Head of caudate nucleus (tissue), 42 donors: ENCODE results near the gene RAB15.

Experiments
- DNase-seq, 42 donors: peaks; one replicate each; pipeline versions ENCODE4 v3.0.0 to v3.0.0-alpha.2; 2020 to 2021; ENCODE audit warnings: mixed read lengths in 7 of 42
- intact Hi-C: fragments of 100-400 bp; cut with DNase I; formaldehyde crosslinking; loops from one replicate; pipeline ENCODE4 v1.15.0; 2022

Gene RAB15

DNA sequence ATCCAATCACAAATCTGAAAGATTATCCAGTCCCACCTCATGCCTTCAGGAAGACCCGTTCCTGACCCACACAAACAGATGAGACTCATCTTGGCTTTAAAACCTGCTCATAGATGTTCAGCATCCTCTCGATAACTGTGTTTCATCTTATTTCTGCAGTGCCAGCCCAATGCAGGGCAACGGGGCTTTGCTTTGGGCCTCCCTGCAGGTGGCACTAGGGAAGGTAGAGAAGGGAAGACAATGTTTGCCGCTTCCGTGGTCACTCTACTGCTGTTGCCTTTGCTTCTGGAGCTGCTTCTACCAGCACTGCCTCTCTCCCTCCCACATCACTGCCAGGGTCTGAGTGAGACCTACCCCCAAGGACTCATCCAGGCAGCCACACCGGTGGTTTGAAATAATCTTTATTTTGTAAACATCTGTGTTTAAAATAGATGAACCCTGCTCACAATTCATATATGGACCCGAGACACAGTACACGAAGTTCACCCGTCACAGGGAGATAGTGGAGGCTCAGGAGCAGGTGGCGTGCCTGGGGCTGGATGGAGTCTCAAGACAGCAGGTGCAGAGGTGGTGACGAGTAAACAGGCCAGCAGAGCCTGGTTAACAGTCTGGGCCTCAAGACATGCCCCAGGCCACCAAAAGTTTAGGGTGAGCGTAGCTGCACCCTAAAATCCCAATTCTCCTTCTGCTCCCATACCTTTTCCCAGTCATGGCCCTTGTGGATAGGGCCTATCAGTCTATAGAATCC lies 26.5 kb downstream of the RAB15 start:
- intact Hi-C loops: no loop called here
- peak in 2 of 42 donors; percentile 13 to 23 for DNase-seq

DNA sequence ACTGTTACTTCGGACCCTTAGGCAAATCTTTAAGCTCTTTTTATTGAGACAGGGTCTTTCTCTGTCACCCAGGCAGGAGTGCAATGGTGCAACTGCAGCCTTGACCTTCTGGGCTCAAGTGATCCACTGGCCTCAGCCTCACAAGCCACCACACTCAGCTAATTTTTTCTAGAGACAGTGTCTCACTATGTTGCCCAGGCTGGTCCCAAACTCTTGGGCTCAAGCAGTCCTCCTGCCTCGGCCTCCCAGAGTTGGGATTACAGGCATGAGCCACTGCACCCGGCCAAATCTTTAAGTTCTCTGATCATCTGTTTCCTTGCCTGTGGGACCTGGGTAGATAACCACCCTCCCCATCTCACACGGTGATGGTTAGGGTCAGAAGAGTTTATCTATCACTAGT lies 27.3 kb downstream of the RAB15 start:
- intact Hi-C loops: no loop called here
- peak in 2 of 42 donors; percentile 10 to 21 for DNase-seq

DNA sequence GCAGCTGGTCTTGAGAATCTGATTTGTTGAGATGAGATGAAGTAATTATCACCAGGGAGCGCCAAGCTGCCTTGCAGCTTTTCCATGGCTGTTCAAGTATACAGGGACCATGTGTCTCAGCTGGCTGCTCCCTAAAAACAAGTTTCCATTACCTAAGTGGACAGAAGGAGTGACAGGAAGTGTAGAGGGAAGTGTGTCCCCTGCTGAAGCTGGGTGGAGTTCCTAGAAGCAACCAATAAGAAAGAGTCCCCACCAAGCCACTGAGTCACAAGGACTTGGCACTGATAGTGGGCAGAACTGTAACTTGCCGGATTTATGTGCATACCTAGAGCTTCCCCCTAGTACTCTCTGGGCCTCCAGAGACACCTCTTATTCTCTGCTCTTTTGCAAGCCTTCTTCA lies 28.1 kb downstream of the RAB15 start:
- intact Hi-C loops: no loop called here
- peak in 2 of 42 donors; percentile 8 to 19 for DNase-seq

DNA sequence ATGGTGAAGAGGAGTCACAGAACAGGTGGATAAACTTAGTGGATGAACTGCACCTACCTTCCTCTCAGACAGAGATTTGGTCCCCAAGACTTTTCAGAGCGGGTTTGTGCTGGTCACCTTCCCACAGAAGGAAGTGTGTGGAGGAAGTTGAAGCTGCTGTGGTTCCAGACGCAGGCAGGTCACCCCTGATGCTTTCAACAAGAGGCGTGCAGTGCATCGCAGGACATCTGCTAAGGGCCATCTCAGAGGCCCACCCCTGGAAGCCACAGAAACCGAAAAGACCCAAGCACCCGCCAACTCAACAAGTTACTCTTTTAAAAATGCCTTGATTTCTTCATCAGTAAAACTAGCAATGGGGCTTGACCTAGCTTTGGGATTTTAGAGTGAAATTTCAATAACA lies 28.6 kb downstream of the RAB15 start:
- peak in 2 of 42 donors; percentile 11 to 14 for DNase-seq
- intact Hi-C loops: no loop called here

DNA sequence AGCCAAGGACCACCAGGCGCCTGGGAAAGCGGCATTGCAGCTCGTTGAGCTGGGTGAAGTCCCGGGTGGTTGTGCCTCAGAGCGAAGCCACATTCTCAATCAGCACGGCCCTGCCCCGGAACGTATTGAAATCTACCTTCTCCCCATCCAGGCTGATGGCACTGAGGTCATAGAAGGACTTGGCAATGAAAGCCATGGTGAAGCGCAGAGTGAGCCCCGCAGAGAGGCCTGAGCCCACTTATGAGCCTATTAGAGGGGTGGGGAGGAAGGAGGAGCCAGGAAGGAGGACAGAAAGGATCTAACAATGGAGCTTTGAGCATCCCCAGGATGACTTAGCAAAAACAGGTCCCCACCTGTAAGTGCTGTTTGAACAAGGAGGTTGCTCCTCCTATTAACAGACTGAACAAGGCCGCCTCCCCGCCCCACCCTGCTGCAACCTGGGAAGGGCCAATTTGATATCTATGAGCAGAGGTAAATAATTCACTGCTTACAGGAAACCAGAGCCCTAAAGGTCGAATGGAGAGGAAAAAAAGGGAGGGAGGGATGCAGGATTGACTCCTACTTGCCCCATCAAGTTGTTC lies 29.5 kb downstream of the RAB15 start, which contains the start of gene GPX2:
TSS of gene GPX2 (minus strand) at position 215 of the 581 bp plus-strand sequence. CDS start at position 196, 19 bp downstream.
- peak in 2 of 42 donors; percentile 14 to 19 for DNase-seq
- intact Hi-C loops: no loop called here

DNA sequence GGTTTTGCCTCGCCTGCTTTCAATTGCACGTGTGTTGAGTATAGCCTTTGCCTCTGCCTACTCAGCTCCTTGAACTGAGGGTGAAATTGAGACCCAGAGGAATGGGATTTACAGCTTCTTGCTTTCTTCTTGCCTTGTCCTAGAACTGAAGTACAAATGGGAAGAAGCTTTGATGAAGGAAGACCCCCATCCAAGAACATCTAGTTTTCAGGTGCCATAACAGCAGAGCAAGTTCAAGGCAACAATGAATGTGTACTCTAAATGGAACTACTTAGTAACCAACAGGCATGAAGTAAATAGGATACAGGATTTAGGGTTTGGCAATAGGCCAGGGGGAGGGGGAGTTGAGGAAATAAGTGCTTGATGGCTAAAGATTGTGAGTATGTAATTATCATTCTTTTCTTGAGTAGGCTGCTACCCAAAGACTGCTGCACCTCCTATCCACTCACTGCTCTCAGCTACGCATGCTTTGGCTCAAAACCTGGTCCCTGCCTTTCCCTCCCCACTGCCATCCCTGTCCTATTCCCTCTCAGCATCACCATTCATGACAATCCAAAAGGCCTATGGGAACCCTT lies 31.7 kb downstream of the RAB15 start:
- intact Hi-C loops: no loop called here
- DNase-seq: no peak

DNA sequence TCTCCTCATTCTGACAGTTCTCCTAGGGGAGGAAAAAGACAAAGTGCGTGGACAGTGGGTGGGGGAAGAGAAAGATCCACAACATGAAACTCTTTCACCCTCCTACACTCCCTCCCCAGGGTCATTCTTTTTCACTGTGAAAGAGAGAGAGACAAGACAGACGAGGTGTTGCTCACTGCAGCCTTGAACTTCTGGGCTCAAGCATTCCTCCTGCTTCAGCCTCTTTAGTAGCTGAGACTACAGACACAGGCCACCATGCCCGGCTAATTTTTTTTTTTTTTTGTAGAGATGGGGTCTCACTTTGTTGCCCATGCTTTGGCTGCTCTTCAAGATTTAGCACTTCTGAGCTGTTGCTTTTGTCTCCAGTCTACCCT lies 32.3 kb downstream of the RAB15 start:
- DNase-seq: no peak
- intact Hi-C loops: no loop called here

DNA sequence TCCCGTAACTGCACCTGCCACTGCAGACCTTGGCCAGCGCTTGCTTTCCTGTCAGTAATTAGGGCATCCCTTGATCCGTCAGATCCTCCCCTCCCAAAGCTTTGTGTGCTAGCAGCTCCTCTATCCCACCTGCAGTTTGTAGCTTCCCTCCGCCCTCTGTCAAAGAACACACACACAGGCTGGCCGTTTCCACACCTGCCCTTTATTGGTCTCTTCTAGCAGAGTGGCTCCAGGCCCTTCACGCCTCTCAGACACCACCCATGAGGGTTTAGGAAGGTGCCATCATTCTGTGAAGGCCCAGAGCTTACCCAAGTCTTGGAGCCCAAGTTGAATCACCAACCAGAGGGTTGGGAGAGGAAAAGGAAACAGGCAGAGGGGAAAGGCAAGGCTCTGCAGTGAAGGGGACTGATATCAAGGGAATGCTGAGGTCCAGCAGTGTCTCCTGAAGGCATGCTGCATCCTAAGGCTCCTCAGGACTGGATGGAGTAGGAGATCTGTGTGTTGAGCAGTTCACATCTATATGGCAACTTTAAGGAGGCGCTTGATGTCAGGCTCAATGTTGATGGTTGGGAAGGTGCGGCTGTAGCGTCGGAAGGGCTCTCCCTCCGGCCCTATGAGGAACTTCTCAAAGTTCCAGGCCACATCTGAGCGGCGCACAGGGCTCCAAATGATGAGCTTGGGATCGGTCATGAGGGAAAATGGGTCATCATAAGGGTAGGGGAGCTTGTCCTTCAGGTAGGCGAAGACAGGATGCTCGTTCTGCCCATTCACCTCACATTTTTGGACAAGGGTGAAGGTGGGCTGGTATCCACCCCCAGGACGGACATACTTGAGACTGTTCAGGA lies 32.9 kb downstream of the RAB15 start:
- intact Hi-C loops: no loop called here
- no peak for DNase-seq

DNA sequence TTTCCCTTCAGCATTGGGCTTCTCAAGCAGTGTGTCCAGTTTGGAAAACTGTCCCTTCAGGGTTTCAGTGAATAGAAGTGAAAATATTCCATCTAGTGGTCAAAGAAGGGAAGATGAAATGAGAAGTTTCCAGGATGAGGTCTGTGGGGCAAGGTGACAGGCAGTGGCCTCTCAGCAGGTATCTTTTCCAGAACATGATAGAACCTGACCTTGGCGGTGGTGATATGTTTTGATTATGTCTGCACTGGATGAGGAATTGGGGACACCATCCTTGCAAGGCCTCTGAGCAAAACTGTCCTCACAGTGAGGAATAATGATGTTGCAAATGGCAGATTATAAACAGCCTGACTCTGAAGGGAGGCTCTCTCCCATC lies 34.3 kb downstream of the RAB15 start:
- peak in 1 of 42 donors; percentile 11 for DNase-seq
- intact Hi-C loops: no loop called here

DNA sequence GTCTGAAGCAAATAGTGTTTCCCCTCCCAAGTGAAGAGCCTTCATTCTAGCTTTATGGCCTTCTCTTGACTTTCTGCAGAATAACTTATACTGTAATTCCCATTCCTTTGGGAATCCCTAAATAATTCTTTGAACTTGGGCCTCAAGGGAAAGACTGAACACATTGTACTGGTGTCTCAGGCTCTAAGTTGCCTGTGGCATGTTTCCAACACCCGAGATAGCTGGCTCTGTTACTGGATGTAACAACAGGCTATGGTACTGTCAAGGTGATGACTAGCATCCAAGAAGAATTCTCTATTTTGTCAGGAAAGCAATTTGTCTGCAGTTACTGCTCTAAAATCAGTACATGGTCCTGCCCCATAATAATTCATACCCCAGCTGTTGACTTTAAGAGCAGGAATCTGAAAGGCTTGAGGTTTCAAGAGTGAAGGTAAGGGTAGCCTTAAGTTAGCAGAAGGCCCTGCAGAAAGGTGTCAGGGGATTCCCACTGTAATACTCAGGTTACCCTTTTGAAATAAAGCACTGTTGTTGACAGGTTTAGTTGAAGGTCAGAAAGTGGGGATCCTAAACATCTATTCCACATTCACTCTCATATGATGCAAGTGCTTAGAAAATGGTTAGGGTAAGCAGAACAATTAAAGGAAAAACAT lies 34.8 kb downstream of the RAB15 start:
- no peak for DNase-seq
- intact Hi-C loops: no loop called here

DNA sequence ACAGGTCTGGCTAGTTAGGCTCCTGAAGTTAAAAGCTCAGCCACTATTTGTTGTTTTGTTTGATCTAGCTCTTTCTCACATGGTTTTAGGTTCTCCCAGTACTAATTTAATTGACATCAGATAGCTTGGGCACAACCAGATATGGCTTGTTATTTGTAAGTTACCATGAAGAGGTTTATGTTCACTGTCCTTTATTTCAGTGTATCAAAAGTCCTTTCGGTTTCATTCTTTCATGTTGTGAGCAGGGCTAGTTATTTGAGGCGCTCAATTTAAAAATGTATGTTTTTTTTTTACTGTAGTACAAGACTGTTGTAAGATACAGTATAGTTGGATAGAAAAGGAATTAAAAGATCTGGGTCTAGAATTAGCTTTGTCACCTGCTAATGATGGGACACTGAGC lies 36.6 kb downstream of the RAB15 start:
- intact Hi-C loops: no loop called here

DNA sequence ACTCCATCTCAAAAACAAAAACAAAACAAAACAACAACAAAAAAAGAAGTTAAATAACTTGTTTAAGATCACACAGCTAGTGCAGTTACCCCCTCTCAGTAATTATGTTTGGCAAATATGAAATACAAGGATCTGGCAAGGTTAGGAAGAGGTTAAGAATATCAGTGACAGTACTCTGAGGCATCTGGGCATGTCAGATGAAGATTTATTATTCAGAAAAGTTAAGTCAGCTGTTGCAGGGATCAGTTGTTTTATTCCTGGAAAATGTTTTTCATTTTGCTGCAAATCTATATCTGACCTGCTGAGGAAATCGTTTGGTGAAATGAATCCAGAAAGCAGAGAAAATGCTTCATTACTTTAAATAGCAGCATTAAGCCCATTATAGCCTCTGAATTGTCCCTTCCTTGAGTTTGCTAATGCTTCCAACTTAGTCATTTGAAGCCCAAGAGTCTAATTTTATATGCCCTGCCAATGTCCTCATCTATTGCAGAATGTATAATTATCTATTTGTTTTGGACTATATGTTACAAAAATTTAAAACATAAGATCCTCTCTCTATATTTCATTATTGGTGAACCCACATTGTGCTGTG lies 37.7 kb downstream of the RAB15 start:
- intact Hi-C loops: no loop called here
- DNase-seq: no peak

More for the DNA sequence above, 36.6 kb downstream of the RAB15 start:
- no peak for DNase-seq

DNA sequence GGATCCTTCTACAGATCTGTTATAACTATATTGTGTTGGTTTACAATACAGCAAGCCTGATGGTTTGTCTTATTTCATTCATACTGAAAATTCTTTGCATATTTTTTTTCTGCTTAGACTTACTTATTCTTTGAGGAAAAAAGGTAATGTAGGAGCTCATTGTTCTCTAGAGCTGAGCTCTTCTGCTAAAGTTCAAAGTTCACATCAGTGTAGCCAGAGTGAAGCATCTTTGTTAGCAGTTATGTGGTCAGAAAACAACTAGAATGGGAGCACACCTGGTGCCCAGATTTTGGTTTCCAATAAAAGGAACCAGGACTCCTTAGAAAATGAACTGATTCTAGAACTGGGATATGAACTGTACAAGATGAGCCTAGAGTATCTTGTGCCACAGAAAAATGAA lies 39.9 kb downstream of the RAB15 start:
- no peak for DNase-seq
- intact Hi-C loops: no loop called here

DNA sequence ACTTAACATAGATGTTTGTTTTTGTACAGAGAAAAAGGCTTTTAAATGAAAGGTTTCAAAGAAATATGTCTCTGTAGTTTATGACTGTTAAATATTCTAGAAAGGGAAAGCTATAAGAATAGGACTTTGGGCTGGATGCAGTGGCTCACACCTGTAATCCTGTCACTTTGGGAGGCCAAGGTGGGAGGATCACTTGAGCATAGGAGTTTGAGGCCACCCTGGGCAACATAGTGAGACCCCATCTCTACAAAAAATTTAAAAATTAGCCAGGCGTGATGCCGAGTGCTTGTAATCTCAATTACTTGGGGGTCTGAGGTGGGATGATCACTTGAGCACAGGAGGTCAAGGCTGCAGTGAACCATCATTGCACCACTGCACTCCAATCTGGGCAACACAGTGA lies 41.0 kb downstream of the RAB15 start:
- intact Hi-C loops: no loop called here
- DNase-seq: no peak

DNA sequence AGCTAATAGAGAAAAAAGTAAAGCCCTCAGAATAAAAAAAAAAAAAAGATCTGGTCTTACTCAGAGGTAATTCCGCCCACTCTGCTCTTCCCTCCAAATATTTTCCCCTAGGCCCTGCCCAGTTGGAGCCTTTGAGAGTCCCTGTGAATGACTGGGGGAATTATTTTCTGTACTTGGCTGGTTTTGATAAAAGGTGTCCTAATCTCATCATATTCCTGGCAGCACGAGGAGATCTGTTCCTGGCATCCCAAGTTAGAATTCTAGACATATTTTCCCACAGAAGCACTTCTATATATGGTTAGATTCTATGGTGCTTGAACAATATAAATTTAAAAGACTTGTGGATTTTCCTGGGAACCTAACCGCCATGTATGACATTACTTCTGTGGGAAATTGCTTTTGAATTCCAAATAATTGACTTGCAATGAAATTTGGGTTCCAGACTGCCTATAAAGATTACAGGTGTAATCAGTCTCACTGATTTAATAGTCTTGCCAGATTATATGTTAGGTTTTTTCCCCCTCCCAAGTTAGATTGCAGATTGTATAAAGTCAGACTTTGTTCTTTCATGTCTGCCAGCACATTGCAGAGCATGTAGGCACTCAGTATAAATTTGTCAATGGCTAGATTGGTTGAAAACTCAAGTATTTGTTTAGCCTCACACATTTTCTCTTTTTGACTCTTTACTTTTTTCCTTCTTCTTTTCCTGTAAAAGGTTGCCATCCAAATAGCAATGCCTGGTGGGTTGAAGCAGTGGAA lies 41.9 kb downstream of the RAB15 start:
- no peak for DNase-seq
- intact Hi-C loops: no loop called here

DNA sequence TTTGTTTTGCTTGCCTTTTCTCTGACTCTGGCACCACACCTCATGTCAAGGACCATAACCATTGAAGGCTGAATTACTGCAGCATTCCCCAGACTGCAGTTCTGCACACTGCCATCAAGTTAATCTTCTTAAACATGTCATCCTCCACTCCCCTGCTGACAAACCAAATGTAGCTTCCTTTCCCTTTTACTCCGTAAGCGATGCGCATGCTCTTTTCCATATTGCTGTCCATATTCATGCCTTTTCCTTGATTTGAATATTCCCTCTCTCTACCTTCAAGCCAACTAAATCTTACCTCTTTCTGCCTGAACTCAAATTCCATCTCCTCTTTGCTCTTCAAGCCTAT lies 43.1 kb downstream of the RAB15 start:
- intact Hi-C loops: no loop called here
- DNase-seq: no peak

DNA sequence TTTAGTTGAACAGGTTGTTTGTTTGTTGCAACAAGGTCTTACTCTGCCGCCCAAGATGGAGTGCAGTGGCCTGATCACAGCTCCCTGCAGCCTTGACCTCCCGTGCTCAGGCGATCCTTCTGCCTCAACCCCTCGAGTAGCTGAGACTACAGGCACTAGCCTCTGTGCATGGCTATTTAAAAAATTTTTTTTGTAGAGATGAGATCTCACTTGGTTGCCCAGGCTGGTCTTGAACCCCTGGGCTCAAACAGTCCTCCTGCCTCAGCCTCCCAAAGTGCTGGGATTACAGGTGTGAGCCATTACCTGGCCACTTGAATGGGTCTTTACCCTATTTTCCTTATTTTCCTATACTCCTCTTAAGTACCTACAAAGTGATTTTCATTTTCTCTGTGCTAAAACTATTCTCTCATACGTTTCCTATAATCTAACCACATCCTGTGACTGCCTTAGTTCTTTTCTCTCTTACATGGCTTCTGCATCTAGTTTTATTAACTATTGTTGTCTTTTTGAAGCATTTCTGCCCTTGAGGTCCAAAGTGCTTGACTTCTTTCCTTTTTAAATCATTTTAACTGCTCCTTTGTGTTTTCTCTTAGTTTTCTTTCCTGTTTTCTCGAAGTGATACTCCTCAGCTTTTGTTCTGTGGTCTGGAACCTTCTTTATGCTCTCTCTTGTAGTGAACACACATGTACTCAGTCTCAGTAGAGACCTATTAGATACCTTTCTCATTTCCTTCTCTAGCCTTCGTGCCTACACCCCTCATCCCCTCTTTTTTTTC lies 43.7 kb downstream of the RAB15 start:
- intact Hi-C loops: no loop called here
- no peak for DNase-seq

DNA sequence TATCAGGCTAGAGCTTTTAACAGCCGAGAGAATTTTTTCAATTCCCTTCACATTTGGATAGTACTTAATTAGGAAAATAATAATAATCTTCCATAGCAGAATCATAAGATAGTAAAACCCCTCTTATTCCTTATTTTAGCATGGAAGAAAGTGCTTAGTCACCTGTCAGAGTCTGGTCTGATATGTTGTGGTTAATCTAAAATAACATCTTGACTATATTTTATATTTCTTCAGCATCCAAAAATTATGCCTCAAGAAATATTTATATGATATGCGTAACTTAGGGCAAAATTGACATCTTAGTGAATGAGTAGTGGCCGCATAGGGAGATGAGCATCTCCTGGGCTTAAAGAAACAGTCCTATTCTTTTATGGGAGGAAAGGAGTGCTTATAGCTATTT lies 45.1 kb downstream of the RAB15 start:
- intact Hi-C loops: no loop called here
- DNase-seq: no peak
